Fibroblast of skin of scalp (primary cell): ENCODE measurements around the gene PTGES2.

Experiments used
- DNase-seq: peaks from one replicate; pipeline ENCODE4 v3.0.0-alpha.2; 2013

Gene PTGES2

DNA sequence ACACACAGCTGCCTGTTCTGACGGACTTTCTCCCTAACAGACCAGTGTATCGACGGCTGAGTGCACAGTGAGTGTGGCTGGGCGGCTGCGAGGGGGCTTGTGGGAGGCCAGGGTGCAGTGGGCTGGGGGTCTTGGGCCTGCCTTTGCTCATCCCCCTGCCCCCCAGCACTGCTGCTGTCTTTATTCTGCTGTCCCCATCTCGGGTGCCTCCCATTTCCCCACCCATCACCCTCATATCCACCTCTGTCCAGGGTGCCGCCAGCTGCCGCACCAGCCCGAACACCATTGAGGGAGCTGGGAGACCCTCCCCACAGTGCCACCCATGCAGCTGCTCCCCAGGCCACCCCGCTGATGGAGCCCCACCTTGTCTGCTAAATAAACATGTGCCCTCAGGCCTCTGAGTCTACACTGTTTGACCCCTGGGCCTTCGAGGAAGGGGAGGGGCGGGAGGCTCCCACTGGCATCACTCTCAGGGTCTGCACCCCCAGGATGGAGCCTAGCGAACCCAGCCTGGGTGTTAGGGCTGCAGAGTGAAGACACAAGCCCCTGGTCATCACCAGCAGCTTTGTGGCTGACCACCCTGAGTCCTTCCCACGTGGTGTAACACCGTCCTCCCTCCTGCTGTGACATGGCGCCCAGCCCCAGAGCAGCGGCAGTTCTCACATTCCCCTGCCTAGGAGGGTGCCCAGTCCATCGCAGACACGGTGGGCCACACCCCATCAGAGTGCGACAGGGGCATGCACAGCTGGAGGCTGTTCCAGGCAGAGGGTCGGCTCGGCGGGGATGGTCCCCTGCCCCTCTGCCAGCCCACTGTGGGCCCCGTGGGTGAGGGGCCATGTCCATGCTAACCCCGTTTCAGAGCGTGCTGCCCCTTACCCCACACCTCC lies 25.8 kb upstream of the PTGES2 start:
- DNase-seq, result no peak

DNA sequence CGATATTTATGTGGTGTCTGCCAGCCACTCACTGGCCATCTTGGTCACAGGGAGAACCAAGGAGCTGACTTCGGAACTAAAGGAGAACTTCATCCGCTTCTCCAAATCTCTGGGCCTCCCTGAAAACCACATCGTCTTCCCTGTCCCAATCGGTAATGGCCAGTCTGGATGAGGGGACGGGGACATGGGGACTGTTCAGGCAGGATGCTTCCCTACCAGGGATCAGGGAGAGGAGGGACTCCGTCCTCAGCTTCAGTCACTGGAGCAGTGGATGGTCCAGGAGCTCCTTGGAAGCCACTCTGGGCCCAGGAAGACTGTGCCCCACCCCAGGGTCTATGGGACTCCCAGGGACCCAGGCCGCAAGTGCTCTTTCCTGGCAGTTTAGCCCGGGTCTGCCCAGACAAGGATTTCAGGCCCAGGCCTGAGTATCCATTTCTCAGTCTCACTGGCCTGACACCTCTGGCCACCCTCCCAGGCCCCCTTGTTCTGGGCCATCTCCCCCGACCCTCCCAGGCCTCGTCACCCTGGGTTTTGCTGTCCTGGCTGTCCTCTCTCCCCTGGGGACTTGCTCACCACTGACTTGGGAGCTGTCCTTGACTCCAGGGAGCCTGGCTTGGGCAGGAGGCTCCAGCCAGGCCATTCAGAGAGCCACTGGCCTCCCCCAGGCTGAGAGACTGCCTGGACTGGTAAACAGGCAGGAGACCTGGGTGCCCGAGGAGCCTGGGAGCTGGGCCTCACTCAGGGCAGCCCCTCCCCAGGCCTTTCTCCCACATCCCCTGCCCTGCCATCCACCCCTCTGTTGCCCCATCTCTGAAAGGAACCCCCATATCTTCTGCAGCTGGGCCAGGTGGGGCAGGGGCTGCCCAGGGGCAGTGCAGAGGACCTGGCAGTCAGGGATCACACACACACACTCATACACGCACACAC lies 24.9 kb upstream of the PTGES2 start:
- no peak for DNase-seq

DNA sequence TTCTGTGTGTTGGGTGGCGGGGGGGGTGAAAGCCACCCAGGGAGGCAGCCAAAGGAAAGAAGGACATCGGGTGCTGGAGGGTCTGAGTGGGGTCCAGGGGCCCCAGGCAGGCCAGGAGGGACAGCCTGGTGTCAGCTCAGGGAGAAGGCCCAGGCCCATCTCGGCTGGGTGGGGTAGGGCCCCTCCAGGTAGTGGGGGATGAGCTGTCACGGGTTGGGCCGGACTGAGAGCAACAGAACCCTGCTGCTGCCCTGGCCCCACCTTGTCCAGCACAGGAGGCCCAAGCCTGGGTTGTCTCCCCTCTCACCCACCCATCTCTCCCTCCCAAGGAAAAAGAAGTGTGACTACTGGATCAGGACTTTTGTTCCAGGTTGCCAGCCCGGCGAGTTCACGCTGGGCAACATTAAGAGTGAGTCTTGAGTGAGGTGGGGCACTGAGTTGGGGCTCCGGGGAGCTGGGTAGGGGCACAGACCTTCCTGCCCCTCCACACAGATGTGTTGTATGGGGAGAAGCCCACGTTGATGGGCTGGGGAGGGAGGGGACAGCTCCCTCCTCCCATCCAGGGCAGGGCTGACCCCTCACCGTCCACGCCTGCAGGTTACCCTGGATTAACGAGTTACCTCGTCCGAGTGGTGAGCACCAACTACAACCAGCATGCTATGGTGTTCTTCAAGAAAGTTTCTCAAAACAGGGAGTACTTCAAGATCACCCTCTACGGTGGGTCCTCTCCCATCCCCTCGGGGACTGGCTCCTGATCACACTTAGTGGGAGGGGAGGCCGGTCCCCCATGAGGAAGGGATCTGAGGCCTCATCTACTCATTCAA lies 24.0 kb upstream of the PTGES2 start:
- no peak for DNase-seq

DNA sequence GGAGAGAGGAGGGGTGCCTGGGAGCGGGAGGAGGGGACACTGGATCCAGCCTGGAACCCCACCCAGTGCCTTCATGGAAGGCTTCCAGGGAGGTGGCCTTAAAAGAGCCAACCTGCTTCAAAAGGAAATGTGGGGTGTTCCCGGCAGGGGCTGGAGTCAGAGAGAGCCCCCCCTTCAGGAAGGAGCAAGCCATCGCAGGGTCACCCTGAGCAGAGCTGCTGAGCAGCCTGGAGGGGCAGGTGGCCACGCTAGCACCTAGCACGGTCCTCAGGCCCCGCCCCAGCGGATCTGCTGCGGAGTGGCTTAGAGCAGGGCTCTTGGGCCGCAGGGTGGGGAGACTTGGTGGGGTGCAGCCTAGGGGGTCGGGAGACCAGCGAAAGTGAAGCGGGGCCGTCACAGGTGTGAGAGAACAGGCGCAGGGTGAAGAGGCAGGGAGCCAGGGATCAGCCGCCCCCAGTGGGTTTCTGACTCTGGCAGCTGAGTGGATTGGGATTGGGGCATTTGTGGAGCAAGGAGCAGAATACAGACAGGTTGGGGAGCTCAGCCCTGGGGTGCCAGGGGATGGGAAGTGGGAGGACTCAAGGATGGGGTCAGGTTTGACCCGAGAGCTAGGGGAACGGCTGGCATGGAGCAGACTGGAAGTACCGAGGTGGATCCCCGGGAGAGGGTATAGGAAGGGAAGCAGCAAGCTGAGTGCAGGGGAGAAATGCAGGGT lies 23.2 kb upstream of the PTGES2 start:
- no peak for DNase-seq

DNA sequence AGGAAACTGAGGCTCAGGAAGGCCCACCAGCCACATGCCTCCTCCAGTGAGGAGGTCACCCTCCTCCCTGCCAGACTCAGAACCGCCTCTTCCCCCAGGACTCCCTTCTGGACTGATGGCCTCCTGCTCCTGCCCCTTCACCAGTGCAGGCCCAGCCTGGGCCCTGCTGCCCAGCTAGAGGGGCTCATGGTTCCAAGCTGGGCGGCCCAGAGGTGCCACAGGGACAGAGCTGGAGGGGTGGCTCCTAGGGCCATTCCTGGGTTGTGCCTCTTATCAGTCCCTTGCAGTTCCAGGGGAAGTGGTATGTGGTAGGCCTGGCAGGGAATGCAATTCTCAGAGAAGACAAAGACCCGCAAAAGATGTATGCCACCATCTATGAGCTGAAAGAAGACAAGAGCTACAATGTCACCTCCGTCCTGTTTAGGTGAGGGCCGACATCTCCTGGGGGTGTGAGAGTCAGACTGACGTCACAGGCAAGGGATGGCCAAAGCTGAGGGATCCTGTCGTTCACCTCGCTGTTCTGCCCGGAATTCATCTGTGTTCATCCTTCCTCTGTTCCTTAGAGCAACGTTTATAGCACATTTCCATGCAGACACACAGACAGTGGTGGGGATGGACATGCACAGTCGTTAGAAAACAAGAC lies 22.5 kb upstream of the PTGES2 start:
- no peak for DNase-seq

DNA sequence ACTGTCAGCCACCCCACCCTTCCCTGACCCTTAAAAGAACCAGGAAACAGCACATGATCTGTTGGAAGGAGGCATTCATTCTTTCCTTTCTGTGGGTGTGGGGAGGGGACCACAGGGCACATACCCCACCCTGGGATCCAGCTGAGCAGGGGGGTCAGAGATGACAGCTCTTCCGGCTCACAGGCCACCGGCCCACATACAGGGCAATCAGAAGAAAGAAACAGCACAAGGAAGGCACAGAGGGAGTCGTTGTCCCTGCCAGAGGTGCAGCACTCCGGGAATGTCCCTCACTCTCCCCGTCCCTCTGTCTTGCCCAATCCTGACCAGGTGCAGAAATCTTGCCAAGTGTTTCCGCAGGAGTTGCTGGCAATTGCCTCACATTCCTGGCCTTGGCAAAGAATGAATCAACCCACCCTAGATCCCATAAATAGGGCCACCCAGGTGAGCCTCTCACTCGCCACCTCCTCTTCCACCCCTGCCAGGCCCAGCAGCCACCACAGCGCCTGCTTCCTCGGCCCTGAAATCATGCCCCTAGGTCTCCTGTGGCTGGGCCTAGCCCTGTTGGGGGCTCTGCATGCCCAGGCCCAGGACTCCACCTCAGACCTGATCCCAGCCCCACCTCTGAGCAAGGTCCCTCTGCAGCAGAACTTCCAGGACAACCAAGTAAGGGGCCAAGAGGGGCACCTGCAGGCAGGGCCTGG lies 21.6 kb upstream of the PTGES2 start, which contains the start of gene LCN2:
Gene LCN2 (plus strand): TSS at position 453 of the 701 bp plus-strand sequence. CDS start 73 bp downstream, at position 526.
- DNase-seq, result no peak

DNA sequence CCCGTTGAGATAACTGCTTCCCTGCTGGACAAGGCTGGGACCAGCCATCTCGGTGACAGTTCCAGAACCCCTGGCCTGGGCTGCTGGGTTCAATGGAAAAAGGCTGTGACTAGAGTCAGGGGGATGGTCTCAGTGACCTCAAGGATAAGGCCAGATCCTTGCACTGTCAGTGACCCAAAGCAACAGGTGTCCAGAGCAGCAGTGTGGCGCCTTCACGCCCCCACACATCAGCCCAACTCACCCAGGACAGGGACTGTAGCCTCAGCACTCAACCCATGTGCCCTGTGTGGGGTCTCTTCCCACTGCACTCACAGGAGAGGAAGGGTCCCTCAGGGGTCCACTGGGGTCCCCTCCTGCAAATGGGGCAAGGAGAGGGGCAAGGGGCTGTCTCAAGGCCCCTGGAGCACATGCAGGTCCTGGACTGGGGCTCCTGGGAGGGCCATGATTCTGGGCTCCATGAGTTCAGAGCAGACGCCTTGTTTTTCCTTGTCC lies 21.0 kb upstream of the PTGES2 start:
- DNase-seq, result no peak

DNA sequence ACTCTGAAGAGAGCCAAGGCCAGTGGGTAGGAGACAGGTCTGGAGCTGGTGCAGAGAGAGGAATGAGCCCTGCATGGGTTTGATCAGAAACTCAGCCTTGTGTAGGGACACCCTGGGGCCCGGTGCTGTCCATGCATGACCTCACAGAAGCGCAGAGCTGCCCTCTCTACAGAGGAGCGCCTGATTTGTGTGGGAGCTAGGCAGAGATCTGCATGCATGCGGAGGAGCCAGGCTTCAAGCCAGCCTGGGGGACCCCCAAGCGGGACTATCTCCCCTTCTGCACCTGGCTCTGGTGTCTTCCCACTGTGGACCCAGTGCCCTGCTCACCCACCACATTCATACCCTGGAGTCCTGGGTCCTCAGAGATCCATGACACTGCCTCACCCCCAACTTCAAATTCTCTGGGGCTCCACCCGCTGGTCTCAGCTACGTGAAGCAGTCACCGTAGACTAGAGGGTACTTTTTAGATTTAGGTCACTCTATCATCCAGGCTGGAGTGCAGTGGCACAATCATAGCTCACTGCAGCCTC lies 19.1 kb upstream of the PTGES2 start:
- no peak for DNase-seq

DNA sequence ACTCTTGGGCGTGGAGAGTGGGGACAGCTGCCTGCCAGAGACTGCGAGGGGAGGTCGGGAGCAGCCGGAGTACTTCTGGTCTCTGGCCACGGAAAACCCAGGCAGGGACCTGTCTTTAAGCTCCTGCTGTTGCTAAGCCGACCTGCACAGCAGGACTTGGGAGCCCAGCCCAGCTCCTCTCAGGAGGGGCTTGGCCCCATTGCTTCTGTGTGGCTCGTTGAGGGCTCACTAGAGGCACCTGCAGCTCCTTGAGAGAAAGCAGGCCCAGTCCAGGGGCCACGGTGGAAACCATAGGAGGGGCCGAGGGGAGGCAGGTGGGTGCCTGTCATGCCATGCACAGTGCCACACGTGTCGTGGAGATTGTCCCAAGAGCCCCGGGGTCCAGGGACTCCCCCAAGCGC lies 18.4 kb upstream of the PTGES2 start:
- DNase-seq, result no peak

DNA sequence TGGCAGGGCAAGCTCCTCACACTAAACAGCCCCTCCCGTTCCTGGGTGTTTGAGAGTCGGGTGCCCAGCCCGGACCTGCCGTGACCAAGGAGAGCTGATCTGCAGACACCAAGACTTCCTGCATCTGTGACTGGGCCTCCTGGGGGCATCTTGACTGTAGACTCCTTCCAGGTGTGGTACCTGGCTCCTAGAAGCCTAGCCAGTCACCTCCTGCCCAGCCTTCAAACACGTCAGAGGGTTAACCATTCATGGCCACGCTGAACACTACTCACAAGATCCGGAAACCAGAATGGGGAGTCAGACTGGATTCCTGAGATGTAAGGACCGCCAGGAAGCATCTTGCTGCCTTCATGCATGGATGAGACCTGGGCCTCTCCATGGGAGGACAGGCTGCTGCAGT lies 18.0 kb upstream of the PTGES2 start:
- no peak for DNase-seq

DNA sequence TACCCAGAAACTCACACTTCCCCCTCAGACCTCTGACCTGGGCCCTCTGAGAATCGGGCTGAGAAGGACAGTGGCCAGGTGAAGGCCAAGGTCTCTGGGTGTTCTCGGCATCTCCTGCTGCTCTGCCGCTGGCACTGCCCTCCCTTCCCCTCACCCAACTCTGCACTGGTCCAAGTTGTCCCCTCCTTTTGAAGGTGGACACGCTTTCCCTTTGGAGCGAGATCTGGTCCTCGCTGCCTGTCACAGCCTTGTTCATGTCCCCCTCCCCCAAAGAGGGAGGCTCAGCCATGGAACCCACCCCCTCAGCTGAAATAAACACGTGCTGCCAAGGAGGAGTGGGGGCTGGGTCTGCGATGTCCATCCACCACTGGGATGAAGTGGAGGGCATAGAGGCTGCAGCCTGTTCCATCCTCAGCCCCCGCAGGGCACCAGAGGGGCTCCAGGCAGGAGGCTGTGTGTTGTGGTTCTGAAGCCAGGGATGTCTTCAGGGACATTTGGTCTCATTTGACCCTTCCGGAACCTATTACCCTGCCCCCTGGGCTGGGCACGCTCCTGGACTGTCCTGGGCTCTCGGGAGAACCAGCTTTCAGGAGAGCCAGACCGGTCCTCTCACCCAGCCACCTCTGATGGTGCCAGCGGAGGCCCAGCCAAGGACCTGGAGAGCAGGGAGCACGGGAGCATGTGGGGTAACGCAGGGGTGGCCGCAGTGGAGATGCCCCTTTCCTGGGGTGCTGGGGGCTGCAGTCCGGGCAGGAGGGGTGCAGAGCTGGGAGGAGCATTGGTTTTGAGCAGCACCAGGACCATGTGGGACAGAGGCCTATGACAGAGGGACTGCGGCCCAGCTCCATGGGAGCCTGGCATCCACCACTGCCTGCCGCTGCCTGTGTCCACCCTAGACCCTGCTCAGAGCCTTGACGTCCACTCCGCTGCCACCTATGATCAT lies 17.0 kb upstream of the PTGES2 start:
- DNase-seq, result no peak

DNA sequence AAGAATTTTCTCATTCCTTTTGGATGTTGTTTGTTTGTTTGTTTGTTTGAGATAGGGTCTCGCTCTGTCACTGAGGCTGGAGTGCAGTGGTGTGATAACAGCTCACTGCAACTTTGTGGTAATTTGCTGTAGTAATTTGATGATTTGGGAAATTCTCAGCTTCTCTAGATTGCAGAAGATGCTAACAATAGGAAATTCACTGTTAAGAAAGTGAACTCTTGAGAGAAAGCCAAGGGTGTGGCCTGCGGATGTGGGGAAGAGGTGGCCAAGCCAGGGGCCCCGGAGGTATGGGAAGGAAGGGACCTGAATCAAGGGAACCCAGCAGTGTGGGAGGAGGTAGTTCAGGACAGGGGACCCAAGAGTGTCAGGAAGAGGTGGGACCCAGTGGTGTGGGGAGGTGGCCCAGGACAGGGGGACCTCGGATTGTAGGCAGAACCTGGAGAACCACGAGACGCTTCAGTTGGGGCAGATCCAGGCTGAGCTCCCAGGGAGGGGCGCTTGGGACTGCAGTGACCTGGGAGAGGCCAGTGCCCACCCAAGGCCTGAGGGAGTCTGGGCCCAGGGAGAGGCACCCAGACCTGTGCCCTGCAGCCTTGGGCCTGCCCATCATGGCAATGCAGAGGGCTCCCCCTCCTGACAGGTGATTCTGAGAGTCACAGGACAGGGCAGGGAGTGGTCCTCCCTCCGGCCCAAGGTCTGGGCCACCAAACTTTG lies 16.2 kb upstream of the PTGES2 start:
- DNase-seq, result no peak

DNA sequence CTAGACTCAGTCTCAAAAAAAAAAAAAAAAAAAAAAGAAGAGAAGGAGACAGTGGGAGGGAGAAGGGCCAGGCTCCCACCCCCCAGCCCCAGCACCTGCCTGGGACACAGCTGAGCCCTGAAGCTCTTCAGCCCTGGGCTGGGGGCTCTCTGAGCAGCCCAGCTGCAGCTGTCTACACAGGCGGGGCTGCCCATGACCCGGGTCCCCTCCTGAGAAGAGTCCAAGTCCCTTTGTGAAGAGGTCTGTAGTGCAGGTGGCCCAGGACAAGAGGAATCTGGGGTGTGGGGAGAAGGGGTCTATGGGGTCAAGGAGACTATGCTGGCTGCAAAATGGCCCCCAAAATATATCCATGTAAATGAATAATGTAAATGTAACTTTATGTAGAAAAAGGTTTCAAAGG lies 15.1 kb upstream of the PTGES2 start:
- no peak for DNase-seq

DNA sequence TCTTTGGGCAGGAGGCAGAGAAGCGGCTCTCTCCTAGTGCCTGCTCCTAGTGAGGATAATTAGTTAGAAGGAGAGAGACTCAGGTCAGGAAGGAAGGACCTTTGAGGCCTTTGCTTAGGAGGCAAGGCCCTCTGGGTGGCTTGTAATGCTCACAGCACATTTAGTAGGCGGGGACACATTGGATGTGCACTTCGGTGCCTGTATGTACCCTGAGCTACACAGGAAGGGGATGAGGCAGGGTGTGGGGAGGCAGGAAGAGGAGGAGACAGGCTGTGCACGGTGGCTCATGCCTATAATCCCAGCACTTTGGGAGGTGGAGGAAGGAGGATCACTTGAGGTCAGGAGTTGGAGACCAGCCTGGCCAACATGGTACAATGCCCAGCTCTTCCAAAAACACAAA lies 14.5 kb upstream of the PTGES2 start:
- no peak for DNase-seq

DNA sequence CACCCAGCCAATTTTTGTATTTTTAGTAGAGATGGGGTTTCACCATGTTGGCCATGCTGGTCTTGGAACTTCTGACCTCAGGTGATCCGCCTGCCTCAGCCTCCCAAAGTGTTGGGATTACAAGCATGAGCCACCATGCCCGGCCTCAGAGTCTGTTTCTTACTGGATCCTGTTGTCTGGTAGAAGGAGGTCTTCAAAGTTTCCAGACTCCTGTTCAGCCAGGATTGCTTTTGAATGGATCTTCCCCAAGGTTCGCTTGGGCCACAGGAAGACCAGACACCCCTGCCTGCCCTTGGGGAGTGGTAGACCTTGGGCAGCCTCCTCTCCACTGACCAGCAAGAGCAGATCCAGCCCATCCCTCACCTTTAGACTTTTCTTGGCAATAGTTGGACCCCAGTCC lies 14.1 kb upstream of the PTGES2 start:
- no peak for DNase-seq

DNA sequence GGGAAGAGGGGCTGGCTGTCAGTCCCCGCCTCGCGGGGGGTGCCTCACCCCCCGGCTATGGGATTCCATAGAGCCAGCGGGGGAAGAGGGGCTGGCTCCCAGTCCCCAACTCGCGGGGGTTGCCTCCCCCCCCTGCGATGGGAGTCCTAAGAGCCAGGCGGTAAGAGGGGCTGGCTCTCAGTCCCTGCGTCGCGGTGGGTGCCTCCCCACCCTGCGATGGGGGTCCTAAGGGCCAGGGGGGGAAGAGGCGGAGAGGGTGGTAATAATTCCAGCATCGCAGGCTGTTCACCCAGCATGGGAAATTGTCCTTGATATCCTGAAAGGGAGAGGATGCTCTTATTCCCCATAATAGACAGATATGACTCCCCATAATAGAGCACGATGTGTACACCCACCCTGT lies 12.1 kb upstream of the PTGES2 start:
- no peak for DNase-seq

DNA sequence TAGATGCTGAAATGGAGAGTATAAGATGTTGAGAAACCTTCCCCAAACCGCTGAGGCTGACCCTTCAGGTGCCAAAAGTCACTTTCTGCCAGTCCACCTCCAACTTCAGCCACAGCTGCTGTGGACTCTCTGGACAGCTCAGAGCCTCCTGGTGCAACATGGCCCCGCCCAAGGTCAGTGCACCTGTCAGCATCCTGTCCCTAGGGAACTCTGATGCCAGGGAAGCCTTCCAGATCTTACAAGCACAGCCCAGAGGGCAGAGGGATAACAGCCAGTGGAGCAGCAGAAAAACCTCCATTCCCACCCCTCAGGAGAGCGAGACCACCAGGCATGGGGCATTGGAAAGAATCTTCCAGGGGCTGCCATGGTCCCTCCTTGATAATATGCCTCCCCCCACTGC lies 10.5 kb upstream of the PTGES2 start:
- DNase-seq, result no peak
